ENCODE results near the gene TM4SF1.

TM4SF1 gene

DNA sequence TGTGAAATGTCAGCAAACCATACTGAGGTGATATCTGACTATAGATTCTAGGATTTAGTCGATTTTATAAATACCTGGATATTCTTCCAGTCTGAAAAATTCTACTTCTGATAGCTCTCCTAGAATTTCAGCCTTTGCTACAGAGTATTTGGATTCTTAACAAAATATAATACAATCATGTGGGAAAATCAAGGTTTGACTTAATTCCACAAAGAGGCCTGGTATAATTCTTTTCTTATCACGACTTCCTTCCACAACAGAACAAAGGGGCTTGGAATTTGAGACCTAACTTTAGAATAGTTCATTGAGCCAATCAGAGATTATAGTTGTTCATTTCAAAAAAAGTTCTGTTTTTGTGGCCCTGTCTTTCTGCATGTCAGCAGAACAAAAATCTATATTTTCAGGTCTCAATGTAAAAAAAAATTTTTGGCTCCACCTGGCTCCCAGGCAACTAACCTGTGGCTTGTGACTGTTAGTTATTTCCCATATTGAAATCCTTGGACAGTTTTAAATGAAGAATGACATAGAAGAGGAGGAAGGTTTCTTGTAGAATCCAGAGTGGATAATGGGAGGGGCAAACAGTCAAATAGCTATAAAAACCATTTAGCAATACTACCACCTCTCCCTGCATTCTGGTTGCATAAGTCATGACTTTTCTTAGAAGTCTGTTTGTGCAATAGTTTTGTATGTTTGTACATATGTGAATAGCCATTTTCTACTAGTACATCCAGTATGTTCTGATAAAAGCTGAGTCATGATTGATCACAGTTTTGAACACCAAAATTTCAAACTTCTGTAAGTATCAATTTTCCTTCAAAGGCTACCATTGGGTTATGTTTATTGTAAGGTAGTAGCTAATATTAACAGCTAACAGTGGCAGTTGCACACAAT is 4.0 kb downstream of the TM4SF1 start:
- TF ChIP-seq, protein P1, sequence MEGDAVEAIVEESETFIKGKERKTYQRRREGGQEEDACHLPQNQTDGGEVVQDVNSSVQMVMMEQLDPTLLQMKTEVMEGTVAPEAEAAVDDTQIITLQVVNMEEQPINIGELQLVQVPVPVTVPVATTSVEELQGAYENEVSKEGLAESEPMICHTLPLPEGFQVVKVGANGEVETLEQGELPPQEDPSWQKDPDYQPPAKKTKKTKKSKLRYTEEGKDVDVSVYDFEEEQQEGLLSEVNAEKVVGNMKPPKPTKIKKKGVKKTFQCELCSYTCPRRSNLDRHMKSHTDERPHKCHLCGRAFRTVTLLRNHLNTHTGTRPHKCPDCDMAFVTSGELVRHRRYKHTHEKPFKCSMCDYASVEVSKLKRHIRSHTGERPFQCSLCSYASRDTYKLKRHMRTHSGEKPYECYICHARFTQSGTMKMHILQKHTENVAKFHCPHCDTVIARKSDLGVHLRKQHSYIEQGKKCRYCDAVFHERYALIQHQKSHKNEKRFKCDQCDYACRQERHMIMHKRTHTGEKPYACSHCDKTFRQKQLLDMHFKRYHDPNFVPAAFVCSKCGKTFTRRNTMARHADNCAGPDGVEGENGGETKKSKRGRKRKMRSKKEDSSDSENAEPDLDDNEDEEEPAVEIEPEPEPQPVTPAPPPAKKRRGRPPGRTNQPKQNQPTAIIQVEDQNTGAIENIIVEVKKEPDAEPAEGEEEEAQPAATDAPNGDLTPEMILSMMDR (conservative IDR thresholded peaks at IDR 0.05; ENCODE audit: control insufficient read depth, insufficient read depth, low read depth, low read length): no peak
- H3K4me3 ChIP-seq (ENCODE audit: control insufficient read depth, low read depth, low read length): no peak overlapping the region

DNA sequence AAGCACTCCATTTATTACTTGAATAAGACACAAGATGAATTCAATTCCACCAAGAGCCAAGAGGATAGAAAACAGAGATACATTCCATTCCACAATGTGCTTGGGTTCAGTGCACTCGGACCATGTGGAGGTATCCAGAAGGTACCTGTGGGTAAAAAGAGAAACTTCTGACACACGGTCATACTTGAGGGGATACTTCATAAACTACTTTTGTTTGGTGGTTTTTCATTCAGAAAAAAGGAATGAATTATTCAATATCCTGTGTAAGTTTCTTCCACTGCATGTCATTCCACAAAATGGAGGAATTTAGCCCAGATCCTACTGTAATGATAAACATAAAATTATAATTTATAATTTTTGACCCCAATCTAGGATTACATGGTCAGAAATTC is 5.7 kb downstream of the TM4SF1 start:
- H3K4me3 ChIP-seq (ENCODE audit: control insufficient read depth, low read depth, low read length): no peak overlapping the region
- no peak for DNase-seq (ENCODE audit: low read depth)
- TF ChIP-seq, protein P1 (conservative IDR thresholded peaks at IDR 0.05; ENCODE audit: control insufficient read depth, insufficient read depth, low read depth, low read length): no peak

More for the DNA sequence above, 4.0 kb downstream of the TM4SF1 start:
- DNase-seq (ENCODE audit: low read depth): peak; percentile 94

DNA sequence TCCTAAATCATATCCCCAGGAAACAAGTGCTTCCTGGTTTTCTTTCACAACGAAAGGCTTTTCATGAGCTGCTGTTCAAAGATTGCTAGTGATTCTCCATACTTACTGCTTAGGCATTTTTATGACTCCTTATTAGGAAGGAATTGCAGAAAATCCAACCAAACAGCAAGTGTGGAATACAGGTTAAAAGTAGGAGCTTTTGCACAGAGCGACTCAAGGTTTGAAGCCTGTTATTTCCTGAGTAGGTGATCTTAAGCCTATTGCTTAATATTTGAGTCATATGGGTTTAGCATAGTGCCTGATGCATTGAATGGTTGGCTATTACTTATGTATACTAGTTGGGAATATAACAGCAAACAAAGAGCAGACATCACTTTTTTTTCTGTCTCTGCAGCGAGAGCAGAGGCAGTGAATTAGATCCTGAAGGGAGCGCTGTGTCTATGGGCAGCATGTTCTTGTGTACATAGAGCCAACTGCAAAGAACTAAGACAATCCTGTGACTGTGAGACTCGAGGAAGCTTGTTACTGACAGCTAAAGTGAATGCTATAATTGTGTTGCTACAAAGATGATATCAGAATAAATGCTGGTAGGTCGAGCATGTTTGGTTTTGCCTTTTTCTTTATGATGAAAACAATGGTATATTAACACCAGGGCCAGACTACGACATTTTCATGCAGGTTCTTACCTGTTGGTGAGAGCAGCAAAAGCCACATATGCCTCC is 6.3 kb downstream of the TM4SF1 start:
- DNase-seq (ENCODE audit: low read depth): peak; percentile 69
- no peak overlapping the region for H3K4me3 ChIP-seq (ENCODE audit: control insufficient read depth, low read depth, low read length)
- TF ChIP-seq, protein P1 (conservative IDR thresholded peaks at IDR 0.05; ENCODE audit: control insufficient read depth, insufficient read depth, low read depth, low read length): no peak

DNA sequence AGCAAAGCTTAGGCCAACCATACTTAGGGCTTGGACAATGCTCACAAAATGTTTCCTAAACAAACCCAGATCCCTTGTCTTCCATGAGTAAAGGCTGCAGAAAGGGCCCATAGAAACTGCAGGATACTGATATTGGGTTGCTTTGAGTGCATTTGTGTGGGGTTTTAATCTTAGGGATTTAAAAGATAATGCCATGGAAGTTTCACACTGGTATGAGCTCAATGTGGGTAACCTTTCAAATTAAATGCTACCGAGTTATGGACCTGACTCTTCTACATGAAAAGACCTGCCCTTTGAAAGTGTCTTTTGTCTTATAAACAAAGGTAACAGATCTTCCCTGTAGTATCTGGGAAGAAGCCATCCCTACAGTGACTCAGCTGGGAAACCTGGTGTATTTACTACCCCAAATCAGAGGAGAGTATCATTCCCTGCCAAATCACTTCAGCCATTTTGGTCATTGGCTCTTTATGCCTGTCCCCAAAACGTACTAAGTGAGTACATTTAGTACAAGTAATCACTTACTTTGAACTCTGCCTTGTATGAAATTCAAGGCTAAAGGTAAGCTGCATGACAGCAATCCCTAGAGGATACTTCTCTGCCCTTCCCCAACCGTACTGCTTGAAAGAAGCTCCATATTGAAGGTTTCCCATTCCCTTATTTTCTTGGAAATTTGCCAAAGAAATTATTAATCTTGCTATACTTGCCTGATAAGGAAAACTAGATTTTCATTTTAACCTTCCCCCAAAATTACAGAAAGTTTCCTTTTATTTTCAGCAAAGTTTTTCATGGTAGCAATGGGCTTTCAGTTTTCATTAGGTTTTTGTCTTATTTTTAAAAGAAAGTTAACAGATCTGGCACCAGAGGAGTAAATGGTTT is 7.2 kb downstream of the TM4SF1 start:
- DNase-seq (ENCODE audit: low read depth): no peak

DNA sequence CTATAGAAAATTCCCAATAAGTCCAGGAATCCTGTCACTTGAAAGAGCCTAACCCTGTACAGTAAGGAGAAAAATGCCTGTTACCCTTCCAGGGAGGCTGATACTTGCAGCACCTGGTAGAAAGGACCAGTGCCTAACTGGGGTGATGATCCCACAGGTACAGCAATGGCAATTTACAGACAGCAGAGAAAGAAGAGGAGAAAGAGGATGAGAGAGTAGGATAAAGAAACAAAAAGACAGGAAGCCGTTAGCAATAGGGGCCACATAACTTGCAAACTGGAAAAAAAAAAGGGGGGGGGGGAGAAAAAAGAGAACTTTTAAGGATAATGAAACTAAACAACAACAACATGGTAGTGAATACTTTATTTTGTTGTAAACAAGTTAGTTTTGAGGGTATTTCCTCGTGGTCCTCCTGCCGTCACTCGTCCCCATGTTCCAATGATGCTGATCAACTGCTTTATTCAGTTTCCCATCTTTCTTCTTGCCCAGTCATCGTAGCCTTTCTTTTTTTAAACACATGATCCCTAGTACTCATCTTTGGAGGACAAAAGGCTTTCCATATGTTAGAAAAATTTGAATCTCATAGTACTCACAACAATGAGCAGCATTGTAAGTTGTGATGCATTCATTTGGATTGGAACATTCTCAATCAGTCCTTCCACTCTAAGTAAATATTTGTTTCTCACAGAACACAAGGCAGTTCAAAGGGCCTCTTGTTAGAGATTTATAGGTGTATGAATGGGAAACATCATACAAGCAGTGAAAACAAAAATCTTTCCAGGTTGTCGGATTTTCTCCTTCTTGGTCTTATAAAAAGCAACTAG is 8.6 kb downstream of the TM4SF1 start:
- no peak overlapping the region for H3K4me3 ChIP-seq (ENCODE audit: control insufficient read depth, low read depth, low read length)
- TF ChIP-seq, protein P1 (conservative IDR thresholded peaks at IDR 0.05; ENCODE audit: control insufficient read depth, insufficient read depth, low read depth, low read length): no peak
- DNase-seq (ENCODE audit: low read depth): no peak

More for the DNA sequence above, 7.2 kb downstream of the TM4SF1 start:
- no peak overlapping the region for H3K4me3 ChIP-seq (ENCODE audit: control insufficient read depth, low read depth, low read length)
- TF ChIP-seq, protein P1 (conservative IDR thresholded peaks at IDR 0.05; ENCODE audit: control insufficient read depth, insufficient read depth, low read depth, low read length): no peak
